Gastrocnemius medialis (tissue), 4 donors: ENCODE measurements around the gene COL19A1. TPM values are rescaled to one million over a fixed set of nuclear protein-coding genes. Genes with fewer than 3 reads are reported as not detected.

Experiments
- ATAC-seq, 2 donors: fragments of 150-250 bp; one replicate each; pipeline ENCODE4 v1.9.1; 2016
- DNase-seq, 2 donors: peaks; one replicate each; pipeline ENCODE4 v3.0.0-alpha.2; 2019
- H3K27ac ChIP-seq, 4 donors: fragments of 200-600 bp; sonication (generic); 1 replicate in 1 of 4; 2 replicates in 3 of 4; pipeline ENCODE4 v1.5.1; 2016 to 2018; ENCODE audit warnings: mild to moderate bottlenecking in 2 of 4, moderate library complexity in 1 of 4
- H3K27me3 ChIP-seq, 3 donors: fragments of 200-600 bp; sonication (generic) in 2 of 3; 1 replicate in 1 of 3; 2 replicates in 2 of 3; pipeline versions ENCODE4 v1.5.1 to v1.6.0; 2016 to 2019; ENCODE audit warnings: mild to moderate bottlenecking in 1 of 3, moderate library complexity in 1 of 3
- H3K36me3 ChIP-seq, 2 donors: fragments of 200-600 bp; sonication (generic) in 1 of 2; one replicate each; pipeline ENCODE4 v1.5.1; 2017 to 2018
- H3K4me1 ChIP-seq, 2 donors: fragments of 200-600 bp; sonication (generic) in 1 of 2; one replicate each; pipeline ENCODE4 v1.5.1; 2016 to 2017; ENCODE audit warnings: mild to moderate bottlenecking in 2 of 2
- H3K4me3 ChIP-seq, 4 donors: fragments of 200-600 bp; sonication (generic) in 3 of 4; 1 replicate in 1 of 4; 2 replicates in 3 of 4; pipeline ENCODE4 v1.5.1; 2016 to 2019; ENCODE audit warnings: mild to moderate bottlenecking in 2 of 4
- H3K9me3 ChIP-seq, 3 donors: fragments of 200-600 bp; sonication (generic) in 2 of 3; 1 replicate in 1 of 3; 2 replicates in 2 of 3; pipeline ENCODE4 v1.5.1; 2016 to 2019
- CTCF ChIP-seq, 5 experiments: fragments of 450-650 bp in 3 of 5; fragments of 200-600 bp in 2 of 5; sonication (generic) in 2 of 5; IDR thresholded peaks in 4 of 5; conservative IDR thresholded peaks in 1 of 5; 1 replicate in 4 of 5; 2 replicates in 1 of 5; pipeline ENCODE4 v1.5.1; 2016 to 2019; ENCODE audit warnings: antibody characterized with exemption in 5 of 5, mild to moderate bottlenecking in 3 of 5, moderate library complexity in 3 of 5
- POLR2A ChIP-seq, 2 donors: fragments of 450-650 bp; IDR thresholded peaks; one replicate each; pipeline ENCODE4 v1.6.1; 2017; ENCODE audit warnings: antibody characterized with exemption in 2 of 2, mild to moderate bottlenecking in 2 of 2, moderate library complexity in 2 of 2
- in situ Hi-C, 4 donors: fragments of 200-750 bp; cut with MboI; loops; one replicate each; pipeline versions ENCODE4 v1.15.0 to v1.8.0; 2017; ENCODE audit warnings: low sequenced_read_pairs in 4 of 4
- intact Hi-C: fragments of 100-400 bp; cut with DNase I; formaldehyde crosslinking; loops from one replicate; pipeline ENCODE4 v1.15.1; 2023; ENCODE audit warnings: low total_unique reads
- total RNA-seq, 4 donors: library from RNA; depleted of rRNA; stranded (reverse); fragments of >200 nt; gene quantifications; one replicate each; pipeline versions ENCODE4 v1.1.0 to v1.2.3, GENCODE V29; 2016

Gene COL19A1
- total RNA-seq, 4 donors from 2014 or later = 0.05 to 0.65 (median 0.14) TPM

DNA sequence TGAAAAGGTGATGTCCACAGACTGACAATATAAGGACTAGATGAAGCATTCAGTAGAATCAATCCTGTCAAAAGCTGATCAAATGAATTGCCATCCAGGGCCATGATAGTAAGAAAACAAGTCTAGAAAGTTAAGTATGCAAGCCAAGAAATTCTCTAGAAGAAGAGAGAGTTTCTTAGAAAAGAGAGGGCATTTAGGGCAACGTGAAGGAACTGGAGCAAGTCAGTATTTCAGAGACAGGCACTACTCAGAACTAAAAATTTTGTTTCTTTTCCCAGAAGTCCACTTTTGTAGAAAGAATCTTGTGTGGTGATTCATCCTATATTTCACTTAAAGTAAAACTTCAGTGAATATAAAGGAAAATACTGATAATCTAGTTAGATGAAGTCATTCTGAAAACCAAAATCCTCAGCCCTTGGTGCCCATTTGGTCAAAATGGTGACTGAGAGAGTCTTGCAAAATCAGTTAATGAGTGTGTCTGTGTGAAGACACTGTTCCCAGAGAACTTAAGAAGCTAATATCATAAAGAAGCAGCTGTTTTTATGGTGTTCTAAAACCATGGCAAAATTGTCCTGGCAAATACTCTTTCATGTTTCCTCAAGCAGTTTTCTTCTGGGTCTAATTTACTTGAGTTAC, 82.2 kb downstream of the COL19A1 start:
- intact Hi-C loops = no loop called here
- no peaks in the 10 kb centered on the region for H3K36me3 ChIP-seq
- no peak overlapping the region for H3K4me3 ChIP-seq
- H3K27me3 ChIP-seq = no peaks in the 10 kb centered on the region
- H3K4me1 ChIP-seq = peaks cover 14 to 19% of the 10 kb centered on the region in 2 donors
- in situ Hi-C loops = no loop called here
- no peak overlapping the region for H3K27ac ChIP-seq
- ATAC-seq = no peak
- no peak for DNase-seq
- no peak for TF ChIP-seq CTCF (IDR thresholded peaks at IDR 0.05 in 4 of 5, conservative IDR thresholded peaks at IDR 0.05 in 1 of 5)
- TF ChIP-seq POLR2A (IDR thresholded peaks at IDR 0.05) = no peak
- no peaks in the 10 kb centered on the region for H3K9me3 ChIP-seq

- no peak for TF ChIP-seq CTCF (IDR thresholded peaks at IDR 0.05 in 4 of 5, conservative IDR thresholded peaks at IDR 0.05 in 1 of 5)
- no peak for TF ChIP-seq POLR2A (IDR thresholded peaks at IDR 0.05)
- no peaks in the 10 kb centered on the region for H3K9me3 ChIP-seq
These were observed 87.1 kb downstream of the COL19A1 start for GRCh38 chr6:69953491-69953890.

GRCh38 chr6:69954733-69955132, 88.4 kb downstream of the COL19A1 start:
- intact Hi-C loops = loop anchor here (5.0 kb wide), 1 partner anchor 87 kb away; the partner anchor contains the start of gene COL19A1
- in situ Hi-C loops = no loop called here
- peaks cover 18% of the 10 kb centered on the region in 2 donors for H3K4me1 ChIP-seq
- H3K4me3 ChIP-seq = no peak overlapping the region
- H3K27me3 ChIP-seq = no peaks in the 10 kb centered on the region
- no peak for DNase-seq
- TF ChIP-seq CTCF (IDR thresholded peaks at IDR 0.05 in 4 of 5, conservative IDR thresholded peaks at IDR 0.05 in 1 of 5) (no peak), POLR2A (IDR thresholded peaks at IDR 0.05) (no peak)
- H3K27ac ChIP-seq = no peak overlapping the region
- no peaks in the 10 kb centered on the region for H3K9me3 ChIP-seq
- no peak for ATAC-seq
- no peaks in the 10 kb centered on the region for H3K36me3 ChIP-seq

More at GRCh38 chr6:69953491-69953890, 87.1 kb downstream of the COL19A1 start:
- in situ Hi-C loops = no loop called here
- peaks cover 18 to 22% of the 10 kb centered on the region in 2 donors for H3K4me1 ChIP-seq
- H3K4me3 ChIP-seq = no peak overlapping the region
- H3K36me3 ChIP-seq = no peaks in the 10 kb centered on the region
- peak in 1 of 2 donors; percentile 53 for ATAC-seq
- intact Hi-C loops = loop anchor here (5.0 kb wide), 1 partner anchor 86 kb away; the partner anchor contains the start of gene COL19A1
- DNase-seq = no peak
- no peaks in the 10 kb centered on the region for H3K27me3 ChIP-seq
- no peak overlapping the region for H3K27ac ChIP-seq

- no peak overlapping the region for H3K4me3 ChIP-seq
- no peaks in the 10 kb centered on the region for H3K9me3 ChIP-seq
- ATAC-seq (no peak), DNase-seq (no peak)
- H3K4me1 ChIP-seq = peaks cover 6 to 14% of the 10 kb centered on the region in 2 donors
- in situ Hi-C loops = no loop called here
- intact Hi-C loops = no loop called here
- no peaks in the 10 kb centered on the region for H3K36me3 ChIP-seq
- TF ChIP-seq POLR2A (IDR thresholded peaks at IDR 0.05) = no peak
- no peak for TF ChIP-seq CTCF (IDR thresholded peaks at IDR 0.05 in 4 of 5, conservative IDR thresholded peaks at IDR 0.05 in 1 of 5)
- no peak overlapping the region for H3K27ac ChIP-seq
- no peaks in the 10 kb centered on the region for H3K27me3 ChIP-seq
These were observed 91.7 kb downstream of the COL19A1 start for GRCh38 chr6:69957985-69958559.
